ENCODE measurements around the gene KRTAP3-3.

KRTAP3-3 gene

GRCh38 chr17:40961591-40961990 is 32.4 kb downstream of the KRTAP3-3 start:
- DNase-seq (ENCODE audit: low read depth in 1 of 2, low spot score in 1 of 2), result no peak

DNA sequence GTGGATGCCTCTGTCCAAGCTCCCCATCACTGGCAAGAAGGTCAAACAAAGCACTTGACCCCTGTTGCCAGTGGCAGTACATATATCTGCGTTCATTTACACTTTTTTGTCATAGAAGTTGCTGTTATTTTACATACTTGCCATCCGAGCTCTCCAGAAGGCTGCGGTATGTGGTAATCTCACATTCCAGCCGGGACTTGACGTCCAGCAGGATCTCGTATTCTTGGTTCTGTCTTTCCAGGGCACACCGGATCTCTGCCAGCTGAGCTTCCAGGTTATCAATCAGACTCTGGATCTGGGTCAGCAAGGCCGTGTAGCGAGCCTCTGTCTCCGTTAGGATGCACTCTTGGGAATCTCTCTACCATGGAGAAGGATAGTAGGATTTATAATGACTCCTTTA is 33.8 kb downstream of the KRTAP3-3 start:
- DNase-seq (ENCODE audit: low read depth in 1 of 2, low spot score in 1 of 2), result no peak

- DNase-seq (ENCODE audit: low read depth in 1 of 2, low spot score in 1 of 2), result no peak
Observed at GRCh38 chr17:40958086-40958953, 35.6 kb downstream of the KRTAP3-3 start.

- DNase-seq (ENCODE audit: low read depth in 1 of 2, low spot score in 1 of 2), result no peak
Observed at GRCh38 chr17:40956401-40957254, 37.3 kb downstream of the KRTAP3-3 start.

- no peak for DNase-seq (ENCODE audit: low read depth in 1 of 2, low spot score in 1 of 2)
Observed at GRCh38 chr17:40953881-40954280, 40.1 kb downstream of the KRTAP3-3 start.

DNA sequence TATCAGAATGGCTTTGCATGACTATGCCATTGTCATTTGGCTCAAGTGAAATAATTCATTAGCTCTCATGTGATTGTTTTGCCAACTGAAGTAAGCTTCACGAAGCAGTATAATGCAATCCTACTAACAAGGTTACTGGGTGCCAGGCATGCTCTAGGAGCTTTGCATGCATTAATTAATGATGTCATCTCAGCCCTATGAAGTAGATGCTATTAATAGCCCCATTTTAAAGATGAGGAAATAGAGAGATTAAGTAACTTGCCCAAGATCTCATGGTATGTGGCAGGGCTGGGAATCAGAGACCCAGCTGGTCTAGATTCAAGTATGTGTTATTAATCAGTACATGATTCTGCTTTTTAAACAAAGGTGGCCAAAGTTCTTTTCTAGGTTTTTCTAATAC is 41.3 kb downstream of the KRTAP3-3 start:
- DNase-seq (ENCODE audit: low read depth in 1 of 2, low spot score in 1 of 2), result no peak

DNA sequence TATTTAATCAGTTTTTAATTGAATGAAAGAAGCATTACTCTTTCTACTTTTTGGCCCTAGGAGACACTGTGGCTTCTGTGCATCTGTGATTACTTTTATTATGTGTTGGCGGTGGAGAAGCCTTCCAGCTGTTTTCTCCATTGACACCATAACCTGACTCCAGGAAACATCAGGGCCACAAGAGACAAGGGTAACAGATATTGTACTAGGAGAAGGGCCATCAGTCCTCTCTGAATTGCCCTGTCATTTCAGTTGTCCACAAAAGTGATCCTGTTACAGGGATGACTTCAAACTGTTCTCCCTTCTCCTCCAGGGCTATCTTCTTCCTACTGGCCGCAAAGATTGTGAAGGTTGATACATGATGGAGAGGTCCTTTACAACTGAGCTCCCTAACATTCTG is 41.8 kb downstream of the KRTAP3-3 start:
- DNase-seq (ENCODE audit: low read depth in 1 of 2, low spot score in 1 of 2), result no peak

GRCh38 chr17:40951011-40951622 is 42.8 kb downstream of the KRTAP3-3 start:
- DNase-seq (ENCODE audit: low read depth in 1 of 2, low spot score in 1 of 2), result no peak

DNA sequence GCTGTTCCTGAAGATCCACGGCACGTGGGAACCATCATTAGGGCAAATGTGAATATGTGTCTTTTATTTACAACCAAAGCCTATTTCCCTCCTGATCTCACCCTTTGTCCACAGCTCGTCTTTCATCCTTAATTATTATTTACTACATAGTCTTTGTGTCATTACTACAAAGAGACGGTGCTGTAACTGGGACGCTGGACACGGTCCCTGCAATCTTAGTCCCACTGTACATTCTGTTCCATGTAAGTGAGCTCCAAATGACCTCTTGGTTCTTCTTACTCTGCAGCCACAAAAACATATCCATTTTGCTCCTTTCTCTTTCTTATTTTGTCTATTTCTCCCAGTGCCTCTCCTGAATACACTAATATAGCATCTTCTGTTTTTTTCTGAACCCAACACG is 43.8 kb downstream of the KRTAP3-3 start:
- no peak for DNase-seq (ENCODE audit: low read depth in 1 of 2, low spot score in 1 of 2)

GRCh38 chr17:40949418-40949817 is 44.5 kb downstream of the KRTAP3-3 start:
- DNase-seq (ENCODE audit: low read depth in 1 of 2, low spot score in 1 of 2), result no peak

GRCh38 chr17:40947929-40948328 is 46.0 kb downstream of the KRTAP3-3 start:
- no peak for DNase-seq (ENCODE audit: low read depth in 1 of 2, low spot score in 1 of 2)

DNA sequence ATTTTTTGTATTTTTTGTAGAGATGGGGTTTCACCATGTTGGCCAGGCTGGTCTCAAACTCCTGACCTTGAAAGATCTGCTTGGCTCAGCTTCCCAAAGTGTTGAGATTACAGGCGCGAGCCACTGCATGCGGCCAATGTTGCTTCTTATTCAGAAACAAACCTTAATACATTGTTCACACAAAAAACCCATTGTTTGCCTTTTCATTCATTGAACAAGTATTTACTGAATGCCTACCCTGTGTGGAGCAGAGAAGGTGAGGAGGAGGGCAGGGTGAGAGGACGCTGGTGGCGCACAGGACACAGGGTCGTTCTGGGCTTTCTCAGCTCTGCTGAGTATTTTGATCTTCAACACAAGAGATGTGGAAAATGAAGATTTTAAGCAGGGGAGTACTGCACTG is 48.5 kb downstream of the KRTAP3-3 start:
- no peak for DNase-seq (ENCODE audit: low read depth in 1 of 2, low spot score in 1 of 2)

DNA sequence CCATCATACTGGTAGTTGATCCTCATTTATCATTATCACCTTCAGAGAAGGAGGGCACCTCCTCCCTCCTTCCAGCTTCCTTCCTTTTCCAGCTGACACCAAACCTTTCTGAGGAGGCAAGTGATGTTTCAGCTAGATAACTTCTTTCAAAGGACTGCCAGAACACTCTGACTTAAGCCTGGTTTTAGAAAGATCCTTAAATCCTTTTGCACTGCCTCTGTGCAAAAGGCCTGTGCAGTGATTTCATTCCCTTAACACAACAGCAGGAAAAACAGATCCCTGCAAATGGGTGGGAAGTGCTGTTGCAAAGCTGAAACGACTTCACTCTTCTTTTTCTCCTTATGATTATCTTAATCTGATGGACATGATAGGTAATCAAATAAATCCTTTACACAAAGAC is 49.4 kb downstream of the KRTAP3-3 start:
- DNase-seq (ENCODE audit: low read depth in 1 of 2, low spot score in 1 of 2), result no peak

Data from activated T-helper 1 cell treated with anti-CD3 and anti-CD28 coated beads, Interleukin-2, amount 50 U/mL, for 16 hours (primary cell).